HG02763 (cell line): ENCODE measurements around the gene SPRYD4.

Source experiments
- ATAC-seq: cut with Tn5 transposase; IDR thresholded peaks from one replicate; pipeline ENCODE4 v1.9.1; 2021; ENCODE audit warnings: mild to moderate bottlenecking, moderate library complexity; ENCODE audit not compliant: unreplicated experiment

The SPRYD4 gene

GRCh38 chr12:56520506-56520905 is 52.1 kb downstream of the SPRYD4 start:
- ATAC-seq, result no peak

- ATAC-seq, result no peak
These were observed 52.8 kb downstream of the SPRYD4 start for GRCh38 chr12:56521209-56521589.

GRCh38 chr12:56521590-56522371 is 53.4 kb downstream of the SPRYD4 start, which contains the start of gene RBMS2:
Gene RBMS2, plus strand, starts transcription at chr12:56521820. Its CDS starts 204 bp downstream, at chr12:56522024.
- no peak for ATAC-seq

GRCh38 chr12:56522411-56523193 is 54.2 kb downstream of the SPRYD4 start:
- no peak for ATAC-seq

- ATAC-seq, result no peak
These were observed 60.5 kb downstream of the SPRYD4 start for GRCh38 chr12:56528846-56529245.
